Tibial nerve (tissue), 4 donors: Measurements from ENCODE around the gene TENM3.
"Not testable (repeated sequence)": the region's sequence is repeated elsewhere in the genome, so short reads cannot be mapped to it uniquely, and the experiment has no call there.

ENCODE experiments used
- CTCF ChIP-seq, 5 experiments: fragments of 200-600 bp in 3 of 5; fragments of 450-650 bp in 2 of 5; sonication (generic) in 3 of 5; IDR thresholded peaks; one replicate each; pipeline ENCODE4 v1.5.1; 2016 to 2019; ENCODE audit warnings: antibody characterized with exemption in 5 of 5, mild to moderate bottlenecking in 3 of 5, moderate library complexity in 2 of 5
- EP300 ChIP-seq, 2 donors: sonication (generic); formaldehyde crosslinking; IDR thresholded peaks; one replicate each; pipeline ENCODE4 v1.6.1; 2017; ENCODE audit warnings: antibody characterized with exemption in 2 of 2, mild to moderate bottlenecking in 1 of 2
- POLR2A ChIP-seq, 2 donors: fragments of 450-650 bp; IDR thresholded peaks; one replicate each; pipeline ENCODE4 v1.6.1; 2017; ENCODE audit warnings: antibody characterized with exemption in 2 of 2, mild to moderate bottlenecking in 2 of 2, moderate library complexity in 2 of 2

- not testable (repeated sequence) for TF ChIP-seq CTCF, POLR2A, EP300 (IDR thresholded peaks at IDR 0.05)
Observed at GRCh38 chr4:182242260-182242659, 942 bp upstream of the TENM3 start.
